Colonic mucosa (tissue), 4 donors: ENCODE data around the gene TRRAP. TPM values are rescaled to one million over a fixed set of nuclear protein-coding genes. Genes with fewer than 3 reads are reported as not detected.

Experiments used
- DNase-seq: peaks from one replicate; pipeline ENCODE4 v3.0.0-alpha.2; 2020
- H3K27ac ChIP-seq: fragments of 200-600 bp; one replicate; pipeline ENCODE4 v1.8.0; 2021
- H3K27me3 ChIP-seq: fragments of 200-600 bp; one replicate; pipeline ENCODE4 v1.8.0; 2021
- H3K36me3 ChIP-seq: fragments of 200-600 bp; one replicate; pipeline ENCODE4 v1.8.0; 2021
- H3K4me1 ChIP-seq: fragments of 200-600 bp; one replicate; pipeline ENCODE4 v1.8.0; 2021; ENCODE audit warnings: mild to moderate bottlenecking
- H3K4me3 ChIP-seq: fragments of 200-600 bp; one replicate; pipeline ENCODE4 v1.8.0; 2021
- H3K9ac ChIP-seq, 2 donors: one replicate each; pipeline ENCODE4 v1.7.0; 2013; ENCODE audit warnings: control low read depth in 2 of 2, low read depth in 2 of 2, low read length in 2 of 2
- H3K9me3 ChIP-seq: fragments of 200-600 bp; one replicate; pipeline ENCODE4 v1.8.0; 2021
- intact Hi-C: fragments of 100-400 bp; cut with DNase I; formaldehyde crosslinking; loops from one replicate; pipeline ENCODE4 v1.14.1; 2022
- total RNA-seq, 2 donors: library from RNA; stranded (reverse); fragmentation: NEBNext Ultra II Directional in 1 of 2; extraction: Animal tissue kit (Norgen Biotek cat#: 25700) in 1 of 2; gene quantifications; one replicate each; pipeline ENCODE4 v1.2.1, GENCODE V29; 2021
- TF ChIP-seq, protein P1 (sequence below): fragments of 200-600 bp; IDR thresholded peaks from one replicate; pipeline ENCODE4 v1.8.0; 2022; ENCODE audit warnings: antibody characterized with exemption, mild to moderate bottlenecking
- donor health status: healthy.
- donor health status: DM: no; HTN: no; CAD: no.
- donor health status: DM: no; HTN: no; CAD: no.

Gene TRRAP
- total RNA-seq, 2 donors from 2014 or later: 33.3 to 39.4 TPM

DNA sequence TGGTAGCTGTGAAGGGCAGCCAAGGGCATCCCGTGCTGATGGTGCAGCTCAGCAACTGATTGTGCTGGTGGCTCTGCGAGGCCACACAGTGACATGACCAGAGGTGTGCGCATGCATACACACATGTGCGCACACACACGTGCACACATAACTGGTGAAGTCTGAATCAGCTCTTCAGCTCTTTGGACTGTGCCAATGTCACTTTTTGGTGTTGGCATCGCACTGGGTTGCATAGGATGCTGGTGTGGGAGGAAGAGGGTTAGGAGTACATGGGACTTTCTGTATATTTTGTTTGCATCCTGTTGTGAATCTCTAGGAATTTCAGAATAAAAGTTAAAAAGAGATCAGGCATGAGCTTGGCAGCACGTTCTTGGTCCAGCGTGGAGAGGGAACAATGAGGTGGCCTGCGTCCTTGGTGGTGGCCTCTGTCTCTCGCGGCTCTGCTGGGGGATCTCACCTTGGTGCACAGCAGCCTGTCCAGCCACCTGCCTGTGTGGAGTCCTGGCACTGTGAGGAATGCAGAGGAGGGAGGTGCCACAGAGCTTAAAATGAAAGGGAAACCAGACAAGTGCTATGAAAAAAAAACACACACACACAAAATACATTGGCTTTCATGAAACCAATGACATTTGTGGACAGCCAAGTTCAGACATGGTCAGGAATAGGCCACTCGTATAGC, 124.0 kb downstream of the TRRAP start:
- no peaks in the 10 kb centered on the region for H3K27me3 ChIP-seq
- intact Hi-C loops: no loop called here
- no peaks in the 10 kb centered on the region for H3K4me1 ChIP-seq
- H3K4me3 ChIP-seq: no peak overlapping the region
- TF ChIP-seq, protein P1, sequence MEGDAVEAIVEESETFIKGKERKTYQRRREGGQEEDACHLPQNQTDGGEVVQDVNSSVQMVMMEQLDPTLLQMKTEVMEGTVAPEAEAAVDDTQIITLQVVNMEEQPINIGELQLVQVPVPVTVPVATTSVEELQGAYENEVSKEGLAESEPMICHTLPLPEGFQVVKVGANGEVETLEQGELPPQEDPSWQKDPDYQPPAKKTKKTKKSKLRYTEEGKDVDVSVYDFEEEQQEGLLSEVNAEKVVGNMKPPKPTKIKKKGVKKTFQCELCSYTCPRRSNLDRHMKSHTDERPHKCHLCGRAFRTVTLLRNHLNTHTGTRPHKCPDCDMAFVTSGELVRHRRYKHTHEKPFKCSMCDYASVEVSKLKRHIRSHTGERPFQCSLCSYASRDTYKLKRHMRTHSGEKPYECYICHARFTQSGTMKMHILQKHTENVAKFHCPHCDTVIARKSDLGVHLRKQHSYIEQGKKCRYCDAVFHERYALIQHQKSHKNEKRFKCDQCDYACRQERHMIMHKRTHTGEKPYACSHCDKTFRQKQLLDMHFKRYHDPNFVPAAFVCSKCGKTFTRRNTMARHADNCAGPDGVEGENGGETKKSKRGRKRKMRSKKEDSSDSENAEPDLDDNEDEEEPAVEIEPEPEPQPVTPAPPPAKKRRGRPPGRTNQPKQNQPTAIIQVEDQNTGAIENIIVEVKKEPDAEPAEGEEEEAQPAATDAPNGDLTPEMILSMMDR: no peak
- H3K9me3 ChIP-seq: no peaks in the 10 kb centered on the region
- H3K27ac ChIP-seq: no peak overlapping the region
- peaks cover 24% of the 10 kb centered on the region for H3K36me3 ChIP-seq
- DNase-seq: no peak
- no peak overlapping the region for H3K9ac ChIP-seq

DNA sequence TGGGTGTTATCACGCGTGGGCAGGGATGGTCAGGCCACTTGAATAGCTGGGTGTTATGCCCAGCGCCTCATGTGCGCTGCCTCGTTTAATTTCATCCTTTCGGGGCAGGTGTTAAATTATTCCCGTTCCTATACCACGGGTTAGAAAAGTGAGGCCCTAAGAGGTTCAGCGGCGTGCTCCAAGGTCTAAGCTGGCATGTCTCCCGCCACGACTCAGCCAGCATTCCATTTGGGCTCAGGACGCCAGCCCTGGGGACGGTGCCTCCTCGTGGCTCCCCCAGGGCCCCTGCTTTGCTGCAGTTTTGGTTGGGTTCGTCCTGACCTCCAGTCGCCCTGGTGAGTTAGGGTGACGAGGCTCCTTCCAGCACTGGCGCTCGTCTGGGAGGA, 124.5 kb downstream of the TRRAP start:
- Histone ChIP-seq H3K4me3 (no peak overlapping the region), H3K4me1 (no peaks in the 10 kb centered on the region), H3K27me3 (no peaks in the 10 kb centered on the region), H3K9me3 (no peaks in the 10 kb centered on the region), H3K27ac (no peak overlapping the region), H3K9ac (no peak overlapping the region), H3K36me3 (peaks cover 24% of the 10 kb centered on the region)
- intact Hi-C loops: no loop called here
- no peak for DNase-seq
- TF ChIP-seq, protein P1: no peak

DNA sequence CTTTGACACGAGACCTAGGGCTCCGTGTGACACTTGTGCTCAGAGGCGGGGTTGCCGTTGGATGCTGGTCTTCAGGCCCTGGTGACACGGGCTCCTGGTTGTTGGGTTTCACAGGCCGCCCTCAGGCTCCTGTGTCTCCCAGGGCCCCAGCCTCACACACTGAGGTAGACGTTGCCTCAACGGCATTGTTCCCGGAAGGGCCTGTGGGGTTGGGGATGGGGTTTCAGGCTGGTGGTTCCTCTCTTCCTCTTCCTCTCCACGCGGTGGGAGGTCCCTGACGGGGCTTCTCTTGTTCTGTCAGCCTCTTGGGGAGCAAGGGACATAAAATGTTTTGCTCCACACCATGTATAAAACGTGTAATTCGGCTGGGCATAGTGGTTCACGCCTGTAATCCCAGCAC, 125.1 kb downstream of the TRRAP start:
- Histone ChIP-seq H3K4me3 (no peak overlapping the region), H3K4me1 (no peaks in the 10 kb centered on the region), H3K27ac (no peak overlapping the region), H3K9ac (no peak overlapping the region), H3K27me3 (no peaks in the 10 kb centered on the region), H3K36me3 (peaks cover 28% of the 10 kb centered on the region), H3K9me3 (no peaks in the 10 kb centered on the region)
- intact Hi-C loops: no loop called here
- no peak for DNase-seq
- TF ChIP-seq, protein P1: no peak

DNA sequence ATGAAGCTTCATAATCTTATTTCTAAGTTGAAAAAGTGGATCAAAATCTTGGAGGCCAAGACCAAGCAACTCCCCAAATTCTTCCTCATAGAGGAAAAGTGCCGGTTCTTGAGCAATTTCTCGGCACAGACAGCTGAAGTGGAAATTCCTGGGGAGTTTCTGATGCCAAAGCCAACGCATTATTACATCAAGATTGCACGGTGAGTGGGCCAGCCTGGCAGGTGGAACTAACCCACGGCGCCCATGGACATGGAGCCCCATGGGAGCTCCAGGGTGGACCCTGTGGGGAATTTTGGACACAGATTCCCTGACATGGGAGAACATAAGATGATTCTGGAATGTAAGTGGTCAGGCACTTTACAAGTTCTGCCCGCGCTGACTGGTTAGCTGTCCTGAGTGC, 125.9 kb downstream of the TRRAP start:
- DNase-seq: no peak
- H3K27ac ChIP-seq: no peak overlapping the region
- H3K36me3 ChIP-seq: peaks cover 35% of the 10 kb centered on the region
- intact Hi-C loops: no loop called here
- no peak overlapping the region for H3K9ac ChIP-seq
- H3K4me1 ChIP-seq: no peaks in the 10 kb centered on the region
- TF ChIP-seq, protein P1: no peak
- H3K27me3 ChIP-seq: no peaks in the 10 kb centered on the region
- H3K9me3 ChIP-seq: no peaks in the 10 kb centered on the region
- H3K4me3 ChIP-seq: no peak overlapping the region

DNA sequence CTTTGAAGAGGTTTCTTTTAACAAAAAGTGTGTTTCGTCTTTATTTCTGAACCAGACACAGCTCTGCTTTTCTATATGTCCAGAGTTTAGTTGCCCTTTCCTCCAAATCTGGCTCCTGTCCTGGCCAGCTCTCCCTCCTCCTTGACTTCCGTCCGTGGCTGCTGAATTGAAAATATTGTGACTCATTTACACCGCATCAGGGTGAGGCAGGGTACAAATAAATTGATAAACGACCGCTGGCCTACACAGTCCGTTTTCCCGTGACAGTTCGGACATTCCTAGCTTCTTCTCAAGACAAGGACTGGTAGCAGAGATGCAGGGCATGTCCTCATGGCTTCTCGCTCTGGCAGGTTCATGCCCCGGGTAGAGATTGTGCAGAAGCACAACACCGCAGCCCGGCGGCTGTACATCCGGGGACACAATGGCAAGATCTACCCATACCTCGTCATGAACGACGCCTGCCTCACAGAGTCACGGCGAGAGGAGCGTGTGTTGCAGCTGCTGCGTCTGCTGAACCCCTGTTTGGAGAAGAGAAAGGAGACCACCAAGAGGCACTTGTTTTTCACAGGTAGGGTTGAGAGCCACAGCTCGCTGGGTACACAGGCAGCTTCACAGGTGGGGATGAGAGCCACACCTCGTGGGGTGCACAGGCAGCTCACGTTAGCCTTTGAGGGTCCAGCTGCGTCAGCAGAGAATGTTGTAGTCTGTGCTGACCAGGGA, 126.6 kb downstream of the TRRAP start:
- Histone ChIP-seq H3K9ac (no peak overlapping the region), H3K4me1 (no peaks in the 10 kb centered on the region), H3K27ac (no peak overlapping the region), H3K27me3 (no peaks in the 10 kb centered on the region), H3K4me3 (no peak overlapping the region), H3K36me3 (peaks cover 35% of the 10 kb centered on the region), H3K9me3 (no peaks in the 10 kb centered on the region)
- DNase-seq: no peak
- TF ChIP-seq, protein P1: no peak
- intact Hi-C loops: no loop called here
